Measurements from ENCODE around the gene LY6G5C. TPM values are rescaled to one million over a fixed set of nuclear protein-coding genes. Genes with fewer than 3 reads are reported as not detected.

The LY6G5C gene
- total and polyA plus RNA-seq, 2 donors (not counting 1 experiment from before 2014, with no cell fraction given), result 0.83 to 2.0 TPM

- no peak overlapping the region for H3K27ac ChIP-seq (ENCODE audit: insufficient read depth, low read length)
- no peak overlapping the region for H3K4me3 ChIP-seq (replicated peaks in 1 of 4; ENCODE audit: control extremely low read depth in 1 of 4, insufficient read depth in 1 of 4, low read depth in 3 of 4, low read length in 4 of 4)
- H3K9ac ChIP-seq (ENCODE audit: insufficient read depth, low read length), result no peak overlapping the region
- DNase-seq (ENCODE audit: low read depth in 2 of 2), result no peak
- no peaks in the 10 kb centered on the region for H3K4me1 ChIP-seq (ENCODE audit: control insufficient read depth, extremely low read depth, insufficient read depth, low read length)
- H3K79me2 ChIP-seq (ENCODE audit: control insufficient read depth, insufficient read depth, low read length), result no peaks in the 10 kb centered on the region
- no peak for TF ChIP-seq EZH2 (IDR thresholded peaks at IDR 0.05; ENCODE audit: low read length, missing control alignments)
- TF ChIP-seq CTCF (conservative IDR thresholded peaks at IDR 0.05 in 1 of 2, IDR thresholded peaks at IDR 0.05 in 1 of 2; ENCODE audit: low read depth in 1 of 2, low read length in 2 of 2), result no peak
- H3K9me3 ChIP-seq (ENCODE audit: control insufficient read depth, insufficient read depth, low read depth, low read length), result no peaks in the 10 kb centered on the region
- peaks cover 31% of the 10 kb centered on the region for H3K36me3 ChIP-seq (ENCODE audit: control insufficient read depth, insufficient read depth, low read length)
- no peaks in the 10 kb centered on the region for H4K20me1 ChIP-seq (ENCODE audit: control insufficient read depth, extremely low read depth, insufficient read depth, low read length)
- H3K27me3 ChIP-seq (ENCODE audit: control insufficient read depth, insufficient read depth, low read length), result no peaks in the 10 kb centered on the region
- H2AFZ ChIP-seq (ENCODE audit: low read length), result no peak overlapping the region
- H3K4me2 ChIP-seq (ENCODE audit: extremely low read depth, insufficient read depth, low read length), result no peak overlapping the region
Measured at GRCh38 chr6:31691564-31692108, 10.8 kb upstream of the LY6G5C start.

- DNase-seq (ENCODE audit: low read depth in 2 of 2), result no peak
- no peak overlapping the region for H3K4me2 ChIP-seq (ENCODE audit: extremely low read depth, insufficient read depth, low read length)
- TF ChIP-seq CTCF (conservative IDR thresholded peaks at IDR 0.05 in 1 of 2, IDR thresholded peaks at IDR 0.05 in 1 of 2; ENCODE audit: low read depth in 1 of 2, low read length in 2 of 2) (no peak), EZH2 (IDR thresholded peaks at IDR 0.05; ENCODE audit: low read length, missing control alignments) (no peak)
- no peak overlapping the region for H3K27ac ChIP-seq (ENCODE audit: insufficient read depth, low read length)
- no peak overlapping the region for H3K4me3 ChIP-seq (replicated peaks in 1 of 4; ENCODE audit: control extremely low read depth in 1 of 4, insufficient read depth in 1 of 4, low read depth in 3 of 4, low read length in 4 of 4)
- peaks cover 34% of the 10 kb centered on the region for H3K36me3 ChIP-seq (ENCODE audit: control insufficient read depth, insufficient read depth, low read length)
- no peaks in the 10 kb centered on the region for H3K79me2 ChIP-seq (ENCODE audit: control insufficient read depth, insufficient read depth, low read length)
- no peaks in the 10 kb centered on the region for H3K27me3 ChIP-seq (ENCODE audit: control insufficient read depth, insufficient read depth, low read length)
- H3K9ac ChIP-seq (ENCODE audit: insufficient read depth, low read length), result no peak overlapping the region
- no peaks in the 10 kb centered on the region for H3K9me3 ChIP-seq (ENCODE audit: control insufficient read depth, insufficient read depth, low read depth, low read length)
- no peaks in the 10 kb centered on the region for H3K4me1 ChIP-seq (ENCODE audit: control insufficient read depth, extremely low read depth, insufficient read depth, low read length)
- no peak overlapping the region for H2AFZ ChIP-seq (ENCODE audit: low read length)
- H4K20me1 ChIP-seq (ENCODE audit: control insufficient read depth, extremely low read depth, insufficient read depth, low read length), result no peaks in the 10 kb centered on the region
Measured at GRCh38 chr6:31691078-31691463, 10.2 kb upstream of the LY6G5C start.

- Histone ChIP-seq H3K9me3 (ENCODE audit: control insufficient read depth, insufficient read depth, low read depth, low read length) (no peaks in the 10 kb centered on the region), H3K4me1 (ENCODE audit: control insufficient read depth, extremely low read depth, insufficient read depth, low read length) (no peaks in the 10 kb centered on the region), H3K4me2 (ENCODE audit: extremely low read depth, insufficient read depth, low read length) (no peak overlapping the region), H2AFZ (ENCODE audit: low read length) (no peak overlapping the region), H3K9ac (ENCODE audit: insufficient read depth, low read length) (no peak overlapping the region), H4K20me1 (ENCODE audit: control insufficient read depth, extremely low read depth, insufficient read depth, low read length) (no peaks in the 10 kb centered on the region), H3K79me2 (ENCODE audit: control insufficient read depth, insufficient read depth, low read length) (no peaks in the 10 kb centered on the region), H3K27ac (ENCODE audit: insufficient read depth, low read length) (no peak overlapping the region), H3K27me3 (ENCODE audit: control insufficient read depth, insufficient read depth, low read length) (no peaks in the 10 kb centered on the region), H3K4me3 (replicated peaks in 1 of 4; ENCODE audit: control extremely low read depth in 1 of 4, insufficient read depth in 1 of 4, low read depth in 3 of 4, low read length in 4 of 4) (no peak overlapping the region), H3K36me3 (ENCODE audit: control insufficient read depth, insufficient read depth, low read length) (peaks cover 36% of the 10 kb centered on the region)
- DNase-seq (ENCODE audit: low read depth in 2 of 2), result no peak
- TF ChIP-seq EZH2 (IDR thresholded peaks at IDR 0.05; ENCODE audit: low read length, missing control alignments) (no peak), CTCF (conservative IDR thresholded peaks at IDR 0.05 in 1 of 2, IDR thresholded peaks at IDR 0.05 in 1 of 2; ENCODE audit: low read depth in 1 of 2, low read length in 2 of 2) (no peak)
Measured at GRCh38 chr6:31690231-31691077, 9.6 kb upstream of the LY6G5C start.
